ENCODE results near the gene MYO1H. TPM values are rescaled to one million over a fixed set of nuclear protein-coding genes. Genes with fewer than 3 reads are reported as not detected.
"Not testable (repeated sequence)": the region's sequence is repeated elsewhere in the genome, so short reads cannot be mapped to it uniquely, and the experiment has no call there.

MYO1H gene
- total RNA-seq, 2 experiments from 2014 or later: not detected

DNA sequence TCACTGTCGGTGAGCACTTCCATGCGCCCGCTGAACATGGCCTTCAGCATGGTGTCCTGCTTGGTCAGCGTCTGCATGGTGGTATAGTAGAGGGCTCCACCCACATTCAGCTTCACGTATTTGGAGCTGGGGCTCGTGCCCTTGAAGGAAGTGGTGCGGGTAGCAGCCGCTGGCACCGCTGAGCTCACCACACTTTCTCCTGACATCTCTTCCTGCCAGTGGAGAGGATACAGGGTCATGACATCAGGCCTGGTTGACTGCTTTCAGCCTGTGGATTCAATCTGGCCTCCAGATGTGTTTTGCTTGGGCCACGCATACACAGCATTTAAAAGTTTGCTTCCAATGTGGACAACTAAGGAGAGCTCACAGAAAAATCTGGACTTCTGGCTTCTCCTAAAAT is 121.8 kb downstream of the MYO1H start:
- TF ChIP-seq, protein P1, sequence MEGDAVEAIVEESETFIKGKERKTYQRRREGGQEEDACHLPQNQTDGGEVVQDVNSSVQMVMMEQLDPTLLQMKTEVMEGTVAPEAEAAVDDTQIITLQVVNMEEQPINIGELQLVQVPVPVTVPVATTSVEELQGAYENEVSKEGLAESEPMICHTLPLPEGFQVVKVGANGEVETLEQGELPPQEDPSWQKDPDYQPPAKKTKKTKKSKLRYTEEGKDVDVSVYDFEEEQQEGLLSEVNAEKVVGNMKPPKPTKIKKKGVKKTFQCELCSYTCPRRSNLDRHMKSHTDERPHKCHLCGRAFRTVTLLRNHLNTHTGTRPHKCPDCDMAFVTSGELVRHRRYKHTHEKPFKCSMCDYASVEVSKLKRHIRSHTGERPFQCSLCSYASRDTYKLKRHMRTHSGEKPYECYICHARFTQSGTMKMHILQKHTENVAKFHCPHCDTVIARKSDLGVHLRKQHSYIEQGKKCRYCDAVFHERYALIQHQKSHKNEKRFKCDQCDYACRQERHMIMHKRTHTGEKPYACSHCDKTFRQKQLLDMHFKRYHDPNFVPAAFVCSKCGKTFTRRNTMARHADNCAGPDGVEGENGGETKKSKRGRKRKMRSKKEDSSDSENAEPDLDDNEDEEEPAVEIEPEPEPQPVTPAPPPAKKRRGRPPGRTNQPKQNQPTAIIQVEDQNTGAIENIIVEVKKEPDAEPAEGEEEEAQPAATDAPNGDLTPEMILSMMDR (IDR thresholded peaks at IDR 0.05): no peak
- ATAC-seq (ENCODE audit: poor library complexity) (no peak), DNase-seq (no peak)
- ChIA-PET CTCF (no interaction called here), POLR2A (no interaction called here)
- Mint-ChIP-seq H3K36me3 (ENCODE audit: low read depth) (peaks cover 52% of the 10 kb centered on the region), H3K27me3 (no peaks in the 10 kb centered on the region), H3K27ac (no peak overlapping the region), H3K4me1 (ENCODE audit: low read depth) (peaks cover 33% of the 10 kb centered on the region), H3K9me3 (no peaks in the 10 kb centered on the region), H3K4me3 (no peak overlapping the region)
- Histone ChIP-seq H3K9me3 (ENCODE audit: control insufficient read depth in 1 of 2, insufficient read depth in 1 of 2, low read length in 2 of 2) (no peaks in the 10 kb centered on the region), H3K27ac (ENCODE audit: low read depth in 1 of 2, low read length in 2 of 2) (no peak overlapping the region), H3K36me3 (ENCODE audit: insufficient read depth, low read length) (peaks cover 50% of the 10 kb centered on the region), H3K4me3 (ENCODE audit: low read length) (no peak overlapping the region), H3K4me1 (ENCODE audit: insufficient read depth, low read length) (peaks cover 9% of the 10 kb centered on the region), H3K27me3 (ENCODE audit: control insufficient read depth in 1 of 2, insufficient read depth in 2 of 2, low read length in 2 of 2) (no peaks in the 10 kb centered on the region)
- intact Hi-C loops (cut with DNase I, micrococcal nuclease): no loop called here

DNA sequence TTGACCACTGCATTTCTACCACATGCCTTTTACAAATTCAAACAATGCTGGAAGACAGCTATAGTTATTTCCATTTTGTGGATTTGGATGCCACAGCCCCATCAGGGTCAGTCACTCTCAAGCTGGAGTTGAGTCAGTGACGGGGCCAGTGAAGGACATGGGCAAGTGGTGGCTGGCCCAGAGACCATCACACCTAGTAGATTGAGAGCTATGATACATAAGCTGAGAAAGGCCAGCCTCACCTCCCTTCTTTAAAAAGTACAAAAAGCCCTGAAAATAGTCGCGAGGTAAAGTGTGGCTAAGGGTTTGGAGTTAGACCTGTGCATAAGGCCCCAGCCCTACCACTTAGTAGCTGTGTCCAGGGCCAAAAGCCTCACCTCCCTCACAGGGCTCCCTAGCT is 125.3 kb downstream of the MYO1H start:
- peaks cover 43% of the 10 kb centered on the region for H3K36me3 Mint-ChIP-seq (ENCODE audit: low read depth)
- H3K4me3 ChIP-seq (ENCODE audit: low read length): no peak overlapping the region
- no peak for ATAC-seq (ENCODE audit: poor library complexity)
- H3K4me3 Mint-ChIP-seq: no peak overlapping the region
- H3K27ac Mint-ChIP-seq: no peak overlapping the region
- H3K4me1 ChIP-seq (ENCODE audit: insufficient read depth, low read length): peaks cover 30% of the 10 kb centered on the region
- no peaks in the 10 kb centered on the region for H3K27me3 ChIP-seq (ENCODE audit: control insufficient read depth in 1 of 2, insufficient read depth in 2 of 2, low read length in 2 of 2)
- TF ChIP-seq, protein P1 (IDR thresholded peaks at IDR 0.05): no peak
- no peaks in the 10 kb centered on the region for H3K9me3 ChIP-seq (ENCODE audit: control insufficient read depth in 1 of 2, insufficient read depth in 1 of 2, low read length in 2 of 2)
- ChIA-PET POLR2A (interaction anchor here (2.1 kb wide), 1 partner anchor 10 kb away, joined by 8 read pairs; no protein-coding TSS in a partner anchor), CTCF (interaction anchor here (1.4 kb wide), 1 partner anchor 40 kb away, joined by 3 read pairs; no protein-coding TSS in a partner anchor)
- H3K36me3 ChIP-seq (ENCODE audit: insufficient read depth, low read length): peaks cover 25% of the 10 kb centered on the region
- no peaks in the 10 kb centered on the region for H3K27me3 Mint-ChIP-seq
- H3K27ac ChIP-seq (ENCODE audit: low read depth in 1 of 2, low read length in 2 of 2): no peak overlapping the region
- intact Hi-C loops (cut with DNase I, micrococcal nuclease): loop anchor here in 1 of 2 experiments (10.0 kb wide), 3 partner anchors 412 to 1708 kb away; partner anchors contain the start of genes FICD, GLTP and PRDM4
- H3K4me1 Mint-ChIP-seq (ENCODE audit: low read depth): peaks cover 46% of the 10 kb centered on the region
- no peak for DNase-seq
- H3K9me3 Mint-ChIP-seq: no peaks in the 10 kb centered on the region

DNA sequence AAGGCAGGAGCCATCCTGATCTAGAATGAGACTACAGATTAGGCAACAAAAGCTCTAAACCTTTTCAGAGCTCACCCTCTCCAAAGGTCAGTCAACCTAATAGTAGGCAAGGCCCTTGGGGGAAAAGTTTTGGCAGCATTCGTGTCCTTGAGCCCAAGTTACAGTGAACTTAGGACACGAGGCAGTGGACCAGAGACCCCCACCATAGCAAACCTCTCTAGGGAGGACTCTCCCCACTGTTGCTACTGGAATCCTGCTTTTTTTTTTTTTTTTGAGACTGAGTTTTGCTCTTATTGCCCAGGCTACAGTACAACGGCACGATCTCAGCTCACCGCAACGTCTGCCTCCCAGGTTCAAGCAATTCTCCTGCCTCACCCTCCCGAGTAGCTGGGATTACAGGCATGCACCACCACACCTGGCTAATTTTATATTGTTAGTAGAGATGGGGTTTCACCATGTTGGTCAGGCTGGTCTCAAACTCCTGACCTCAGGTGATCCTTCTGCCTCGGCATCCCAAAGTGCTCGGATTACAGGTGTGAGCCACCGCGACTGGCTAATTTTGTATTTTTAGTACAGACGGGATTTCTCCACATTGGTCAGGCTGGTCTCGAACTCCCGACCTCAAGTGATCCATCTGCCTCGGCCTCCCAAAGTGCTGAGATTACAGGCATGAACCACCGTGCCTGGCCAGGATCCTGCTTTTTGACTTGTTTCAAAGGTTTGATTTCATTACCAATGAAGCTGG is 126.0 kb downstream of the MYO1H start:
- peaks cover 51% of the 10 kb centered on the region for H3K4me1 Mint-ChIP-seq (ENCODE audit: low read depth)
- intact Hi-C loops (cut with DNase I, micrococcal nuclease): loop anchor here in 1 of 2 experiments (10.0 kb wide), 3 partner anchors 411 to 1709 kb away; partner anchors contain the start of genes FICD, GLTP and PRDM4
- H3K27me3 ChIP-seq (ENCODE audit: control insufficient read depth in 1 of 2, insufficient read depth in 2 of 2, low read length in 2 of 2); H3K9me3 Mint-ChIP-seq; ATAC-seq (ENCODE audit: poor library complexity); H3K27ac ChIP-seq (ENCODE audit: low read depth in 1 of 2, low read length in 2 of 2); H3K27ac Mint-ChIP-seq; DNase-seq; H3K4me3 ChIP-seq (ENCODE audit: low read length); H3K27me3 Mint-ChIP-seq; H3K4me3 Mint-ChIP-seq; H3K9me3 ChIP-seq (ENCODE audit: control insufficient read depth in 1 of 2, insufficient read depth in 1 of 2, low read length in 2 of 2): not testable (repeated sequence)
- CTCF ChIA-PET: interaction anchor here (0.5 to 1.4 kb wide), 2 partner anchors 41 to 973 kb away, joined by 3 read pairs; no protein-coding TSS in a partner anchor
- Histone ChIP-seq H3K4me1 (ENCODE audit: insufficient read depth, low read length) (peaks cover 37% of the 10 kb centered on the region), H3K36me3 (ENCODE audit: insufficient read depth, low read length) (peaks cover 20% of the 10 kb centered on the region)
- POLR2A ChIA-PET: interaction anchor here (2.1 kb wide), 1 partner anchor 10 kb away, joined by 8 read pairs; no protein-coding TSS in a partner anchor
- H3K36me3 Mint-ChIP-seq (ENCODE audit: low read depth): peaks cover 39% of the 10 kb centered on the region
